NK-92 (cell line): ENCODE measurements around the gene AHRR.
"Not testable (repeated sequence)": the region's sequence is repeated elsewhere in the genome, so short reads cannot be mapped to it uniquely, and the experiment has no call there.

Experiments
- DNase-seq: peaks from one replicate; lab custom pipeline; 2025; ENCODE audit not compliant: unreplicated experiment; lab: John Stamatoyannopoulos, UW

AHRR gene

GRCh38 chr5:375921-376798 lies 54.6 kb downstream of the AHRR start:
- no peak for DNase-seq

- no peak for DNase-seq
Measured at GRCh38 chr5:376799-377325, 55.3 kb downstream of the AHRR start.

GRCh38 chr5:377326-377981 lies 55.9 kb downstream of the AHRR start:
- no peak for DNase-seq

- DNase-seq, result no peak
Measured at GRCh38 chr5:378301-378891, 56.9 kb downstream of the AHRR start.

GRCh38 chr5:378976-379742 lies 57.6 kb downstream of the AHRR start:
- DNase-seq, result no peak

GRCh38 chr5:380701-381309 lies 59.3 kb downstream of the AHRR start:
- DNase-seq, result no peak

- DNase-seq, result no peak
Measured at GRCh38 chr5:383066-383465, 61.6 kb downstream of the AHRR start.

- DNase-seq, result no peak
Measured at GRCh38 chr5:383621-384020, 62.1 kb downstream of the AHRR start.

- DNase-seq, result not testable (repeated sequence)
Measured at GRCh38 chr5:384576-384975, 63.1 kb downstream of the AHRR start.

- no peak for DNase-seq
Measured at GRCh38 chr5:385321-385720, 63.8 kb downstream of the AHRR start.

- DNase-seq, result no peak
Measured at GRCh38 chr5:386432-387341, 65.2 kb downstream of the AHRR start.

GRCh38 chr5:387491-388265 lies 66.2 kb downstream of the AHRR start:
- DNase-seq, result no peak

GRCh38 chr5:388266-389196 lies 67.0 kb downstream of the AHRR start:
- no peak for DNase-seq

- no peak for DNase-seq
Measured at GRCh38 chr5:389197-389821, 67.8 kb downstream of the AHRR start.

GRCh38 chr5:389891-390622 lies 68.5 kb downstream of the AHRR start:
- no peak for DNase-seq

- DNase-seq, result no peak
Measured at GRCh38 chr5:390623-391491, 69.3 kb downstream of the AHRR start.
